ENCODE results near the gene ARHGAP26. TPM values are rescaled to one million over a fixed set of nuclear protein-coding genes. Genes with fewer than 3 reads are reported as not detected.

ARHGAP26 gene
- polyA plus RNA-seq, 1 donor (not counting 4 experiments of a cell fraction or from before 2014, with no cell fraction given): 3.9 TPM

DNA sequence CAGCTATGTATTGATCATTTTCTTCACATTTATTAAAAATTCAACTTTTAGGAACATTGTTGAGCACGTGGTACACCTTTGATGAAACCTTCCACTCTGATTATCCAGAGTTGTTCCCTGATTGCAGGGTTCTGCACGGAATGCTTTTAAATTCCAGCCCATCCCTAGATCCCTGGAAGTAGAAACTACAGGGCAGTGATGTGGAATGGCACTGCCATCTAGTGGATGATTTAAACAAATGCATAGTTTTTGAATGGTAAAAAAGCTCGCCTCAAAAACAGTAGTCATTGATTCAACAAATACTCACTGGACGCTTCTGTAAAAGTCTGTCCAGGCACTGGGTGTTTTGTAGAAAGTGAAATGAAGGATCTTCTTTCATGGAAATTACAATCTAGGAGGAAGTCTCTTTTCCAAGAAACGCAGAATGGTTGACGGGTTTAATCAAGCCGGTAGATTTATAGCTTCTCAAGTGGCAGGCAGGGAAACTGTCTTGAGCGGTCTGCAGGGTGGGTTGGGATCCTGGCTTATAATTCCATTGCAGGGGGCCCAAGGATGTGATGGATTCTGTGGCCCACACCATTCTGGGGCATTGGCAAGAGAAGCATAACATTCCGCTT is 118.4 kb downstream of the ARHGAP26 start:
- H3K4me2 ChIP-seq (ENCODE audit: control insufficient read depth, extremely low read depth, insufficient read depth, low read depth, low read length): no peak overlapping the region
- no peak overlapping the region for H2AFZ ChIP-seq (ENCODE audit: control insufficient read depth, low read length)
- H3K4me3 ChIP-seq (ENCODE audit: control insufficient read depth in 2 of 3, extremely low read depth in 1 of 3, insufficient read depth in 2 of 3, low read depth in 1 of 3, low read length in 3 of 3): no peak overlapping the region
- H3K4me1 ChIP-seq (ENCODE audit: control insufficient read depth, extremely low read depth, insufficient read depth, low read length): no peaks in the 10 kb centered on the region
- H3K9me3 ChIP-seq (ENCODE audit: control insufficient read depth, low read depth, low read length): no peaks in the 10 kb centered on the region
- FAIRE-seq (peak; percentile 84), DNase-seq (ENCODE audit: low read depth, low spot score) (no peak)
- no peak for TF ChIP-seq EZH2 (IDR thresholded peaks at IDR 0.05; ENCODE audit: low read length)
- TF ChIP-seq, protein P1, sequence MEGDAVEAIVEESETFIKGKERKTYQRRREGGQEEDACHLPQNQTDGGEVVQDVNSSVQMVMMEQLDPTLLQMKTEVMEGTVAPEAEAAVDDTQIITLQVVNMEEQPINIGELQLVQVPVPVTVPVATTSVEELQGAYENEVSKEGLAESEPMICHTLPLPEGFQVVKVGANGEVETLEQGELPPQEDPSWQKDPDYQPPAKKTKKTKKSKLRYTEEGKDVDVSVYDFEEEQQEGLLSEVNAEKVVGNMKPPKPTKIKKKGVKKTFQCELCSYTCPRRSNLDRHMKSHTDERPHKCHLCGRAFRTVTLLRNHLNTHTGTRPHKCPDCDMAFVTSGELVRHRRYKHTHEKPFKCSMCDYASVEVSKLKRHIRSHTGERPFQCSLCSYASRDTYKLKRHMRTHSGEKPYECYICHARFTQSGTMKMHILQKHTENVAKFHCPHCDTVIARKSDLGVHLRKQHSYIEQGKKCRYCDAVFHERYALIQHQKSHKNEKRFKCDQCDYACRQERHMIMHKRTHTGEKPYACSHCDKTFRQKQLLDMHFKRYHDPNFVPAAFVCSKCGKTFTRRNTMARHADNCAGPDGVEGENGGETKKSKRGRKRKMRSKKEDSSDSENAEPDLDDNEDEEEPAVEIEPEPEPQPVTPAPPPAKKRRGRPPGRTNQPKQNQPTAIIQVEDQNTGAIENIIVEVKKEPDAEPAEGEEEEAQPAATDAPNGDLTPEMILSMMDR (optimal IDR thresholded peaks at IDR 0.05 in 1 of 3, IDR thresholded peaks at IDR 0.05 in 1 of 3, conservative IDR thresholded peaks at IDR 0.05 in 1 of 3; ENCODE audit: extremely low read depth in 1 of 3, insufficient read depth in 2 of 3, low read length in 3 of 3): peak; percentile 48 to 63 (median 59)
- H3K9me1 ChIP-seq (ENCODE audit: control insufficient read depth, extremely low read depth, insufficient read depth, low read length): no peaks in the 10 kb centered on the region
- dilution Hi-C loops (cut with MboI; ENCODE audit: extremely low pct_ligation_motif_present, low sequenced_read_pairs): no loop called here
- H3K27me3 ChIP-seq (ENCODE audit: control insufficient read depth, extremely low read depth, insufficient read depth, low read length): no peaks in the 10 kb centered on the region
- H3K79me2 ChIP-seq (ENCODE audit: control insufficient read depth, insufficient read depth, low read length): no peaks in the 10 kb centered on the region
- no peaks in the 10 kb centered on the region for H4K20me1 ChIP-seq (ENCODE audit: control insufficient read depth, extremely low read depth, insufficient read depth, low read length)
- no peak overlapping the region for H3K9ac ChIP-seq (ENCODE audit: control insufficient read depth, extremely low read depth, insufficient read depth, low read length)
- H3K36me3 ChIP-seq (ENCODE audit: control insufficient read depth in 2 of 2, extremely low read depth in 1 of 2, insufficient read depth in 2 of 2, low read length in 2 of 2): no peaks in the 10 kb centered on the region
- H3K27ac ChIP-seq (ENCODE audit: control insufficient read depth, insufficient read depth, low read length): no peak overlapping the region

DNA sequence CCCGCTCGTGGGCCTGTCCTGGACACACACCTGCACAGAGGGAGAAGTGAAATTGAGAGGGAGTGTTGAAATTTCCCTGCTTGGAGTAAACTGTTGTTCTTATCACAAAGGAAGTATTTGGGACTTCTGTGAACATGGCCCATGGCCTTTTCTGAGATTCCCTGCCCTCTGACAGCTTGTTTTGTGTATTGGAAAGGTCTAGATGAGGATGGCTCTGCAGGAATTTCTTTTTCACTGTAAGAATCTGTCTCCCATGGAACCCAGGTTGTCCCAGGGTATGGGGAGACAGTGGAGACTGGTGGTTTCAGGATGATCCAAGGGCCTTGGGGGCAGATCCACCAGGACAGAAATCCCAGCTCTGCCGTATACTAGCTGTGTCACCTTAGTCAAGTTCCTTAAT is 121.8 kb downstream of the ARHGAP26 start:
- no peak for TF ChIP-seq EZH2 (IDR thresholded peaks at IDR 0.05; ENCODE audit: low read length)
- TF ChIP-seq, protein P1 (optimal IDR thresholded peaks at IDR 0.05 in 1 of 3, IDR thresholded peaks at IDR 0.05 in 1 of 3, conservative IDR thresholded peaks at IDR 0.05 in 1 of 3; ENCODE audit: extremely low read depth in 1 of 3, insufficient read depth in 2 of 3, low read length in 3 of 3): no peak
- H4K20me1 ChIP-seq (ENCODE audit: control insufficient read depth, extremely low read depth, insufficient read depth, low read length): no peaks in the 10 kb centered on the region
- DNase-seq (ENCODE audit: low read depth, low spot score) (no peak), FAIRE-seq (no peak)
- H3K4me1 ChIP-seq (ENCODE audit: control insufficient read depth, extremely low read depth, insufficient read depth, low read length): peaks cover 16% of the 10 kb centered on the region
- no peaks in the 10 kb centered on the region for H3K9me1 ChIP-seq (ENCODE audit: control insufficient read depth, extremely low read depth, insufficient read depth, low read length)
- dilution Hi-C loops (cut with MboI; ENCODE audit: extremely low pct_ligation_motif_present, low sequenced_read_pairs): no loop called here
- H3K79me2 ChIP-seq (ENCODE audit: control insufficient read depth, insufficient read depth, low read length): no peaks in the 10 kb centered on the region
- no peak overlapping the region for H3K9ac ChIP-seq (ENCODE audit: control insufficient read depth, extremely low read depth, insufficient read depth, low read length)
- H3K9me3 ChIP-seq (ENCODE audit: control insufficient read depth, low read depth, low read length): no peaks in the 10 kb centered on the region
- H3K4me2 ChIP-seq (ENCODE audit: control insufficient read depth, extremely low read depth, insufficient read depth, low read depth, low read length): no peak overlapping the region
- no peak overlapping the region for H3K27ac ChIP-seq (ENCODE audit: control insufficient read depth, insufficient read depth, low read length)
- no peak overlapping the region for H2AFZ ChIP-seq (ENCODE audit: control insufficient read depth, low read length)
- H3K27me3 ChIP-seq (ENCODE audit: control insufficient read depth, extremely low read depth, insufficient read depth, low read length): no peaks in the 10 kb centered on the region
- H3K36me3 ChIP-seq (ENCODE audit: control insufficient read depth in 2 of 2, extremely low read depth in 1 of 2, insufficient read depth in 2 of 2, low read length in 2 of 2): no peaks in the 10 kb centered on the region
- H3K4me3 ChIP-seq (ENCODE audit: control insufficient read depth in 2 of 3, extremely low read depth in 1 of 3, insufficient read depth in 2 of 3, low read depth in 1 of 3, low read length in 3 of 3): no peak overlapping the region

Measured in keratinocyte (primary cell).